Left lobe of liver (tissue), 2 donors: ENCODE measurements around the gene BAZ2B. TPM values are rescaled to one million over a fixed set of nuclear protein-coding genes. Genes with fewer than 3 reads are reported as not detected.
"Not testable (repeated sequence)": the region's sequence is repeated elsewhere in the genome, so short reads cannot be mapped to it uniquely, and the experiment has no call there.

Source experiments
- ATAC-seq: fragments of 200-7000 bp; cut with Tn5 transposase; one replicate; pipeline ENCODE4 v1.9.1; 2020; ENCODE audit warnings: mild to moderate bottlenecking, moderate library complexity
- DNase-seq: peaks from one replicate; pipeline ENCODE4 v3.0.0-alpha.2; 2020; ENCODE audit warnings: low spot score
- total RNA-seq: library from RNA; stranded (reverse); gene quantifications from one replicate; pipeline ENCODE4 v1.2.1, GENCODE V29; 2021
- donor health status: DM: no; HTN: no; CAD: no; lungs with moderate emphysema.
- donor health status: DM: no; HTN: yes; CAD: no.

BAZ2B gene
- total RNA-seq, 1 donor from 2014 or later, result 20.0 TPM

- no peak for ATAC-seq
- no peak for DNase-seq
These were observed 74.2 kb downstream of the BAZ2B start for GRCh38 chr2:159542101-159542500.

GRCh38 chr2:159539701-159540100 is 76.6 kb downstream of the BAZ2B start:
- ATAC-seq (peak; percentile 57), DNase-seq (no peak)

- DNase-seq, result no peak
- no peak for ATAC-seq
These were observed 77.5 kb downstream of the BAZ2B start for GRCh38 chr2:159538801-159539200.

- ATAC-seq, DNase-seq: not testable (repeated sequence)
These were observed 81.1 kb downstream of the BAZ2B start for GRCh38 chr2:159535261-159535660.

- DNase-seq, result no peak
- ATAC-seq, result no peak
These were observed 84.9 kb downstream of the BAZ2B start for GRCh38 chr2:159531475-159531874.

- no peak for ATAC-seq
These were observed 89.9 kb downstream of the BAZ2B start for GRCh38 chr2:159526433-159526832.

GRCh38 chr2:159525012-159525411 is 91.3 kb downstream of the BAZ2B start:
- DNase-seq (no peak), ATAC-seq (no peak)

More at GRCh38 chr2:159526433-159526832, 89.9 kb downstream of the BAZ2B start:
- no peak for DNase-seq

GRCh38 chr2:159521272-159521671 is 95.1 kb downstream of the BAZ2B start:
- no peak for ATAC-seq
- DNase-seq, result no peak

GRCh38 chr2:159518321-159519005 is 97.9 kb downstream of the BAZ2B start:
- ATAC-seq (no peak), DNase-seq (no peak)

GRCh38 chr2:159516241-159516758 is 100.0 kb downstream of the BAZ2B start:
- ATAC-seq (peak; percentile 95), DNase-seq (no peak)

- no peak for ATAC-seq
These were observed 100.9 kb downstream of the BAZ2B start for GRCh38 chr2:159515441-159515840.

GRCh38 chr2:159513745-159514144 is 102.6 kb downstream of the BAZ2B start:
- DNase-seq (no peak), ATAC-seq (no peak)

More at GRCh38 chr2:159515441-159515840, 100.9 kb downstream of the BAZ2B start:
- DNase-seq, result no peak

- DNase-seq, result no peak
- no peak for ATAC-seq
These were observed 108.2 kb downstream of the BAZ2B start for GRCh38 chr2:159508140-159508539.

- DNase-seq (no peak), ATAC-seq (peak; percentile 74)
These were observed 109.4 kb downstream of the BAZ2B start for GRCh38 chr2:159506764-159507440.

- ATAC-seq (peak; percentile 56), DNase-seq (no peak)
These were observed 110.1 kb downstream of the BAZ2B start for GRCh38 chr2:159506202-159506601.

- no peak for DNase-seq
- ATAC-seq, result no peak
These were observed 111.2 kb downstream of the BAZ2B start for GRCh38 chr2:159505196-159505595.

- ATAC-seq (no peak), DNase-seq (no peak)
These were observed 114.6 kb downstream of the BAZ2B start for GRCh38 chr2:159501743-159502142.

- no peak for ATAC-seq
- DNase-seq, result no peak
These were observed 118.5 kb downstream of the BAZ2B start for GRCh38 chr2:159497847-159498246.

GRCh38 chr2:159497256-159497655 is 119.1 kb downstream of the BAZ2B start:
- ATAC-seq (peak; percentile 80), DNase-seq (no peak)

GRCh38 chr2:159489476-159489875 is 126.9 kb downstream of the BAZ2B start:
- ATAC-seq, result no peak
- no peak for DNase-seq

GRCh38 chr2:159484532-159484931 is 131.8 kb downstream of the BAZ2B start:
- DNase-seq (no peak), ATAC-seq (no peak)

GRCh38 chr2:159476329-159476728 is 140.0 kb downstream of the BAZ2B start:
- ATAC-seq (no peak), DNase-seq (no peak)
